K562 (cell line): Measurements from ENCODE around the gene USP2. TPM values are rescaled to one million over a fixed set of nuclear protein-coding genes. Genes with fewer than 3 reads are reported as not detected.

Experiments
- CBX1 ChIP-seq: sonication (generic); IDR thresholded peaks from 2 replicates; pipeline ENCODE4 v1.6.1; 2016; ENCODE audit warnings: antibody characterized with exemption, low read depth, mild to moderate bottlenecking
- RCOR1 ChIP-seq, 2 experiments: IDR thresholded peaks; 2 replicates each; pipeline ENCODE4 v1.6.1; 2012; ENCODE audit warnings: low read depth in 2 of 2, low read length in 2 of 2, borderline replicate concordance in 1 of 2, improper control_type of control experiment in 1 of 2
- polyA plus RNA-seq, 8 experiments: library from polyadenylated mRNA; depleted of rRNA in 4 of 8; stranded (reverse) in 5 of 8; unstranded in 3 of 8; fragments of >200 nt; fragmentation: Nextera tagmentation in 2 of 8; fragmentation: Illumina TruSeq in 1 of 8; extraction: Ambion mirVana in 2 of 8; extraction: Trizol in 1 of 8; gene quantifications; 2 replicates each; pipeline versions ENCODE4 v1.2.1 to v1.2.3, GENCODE V29; 2011 to 2014; ENCODE audit warnings: inconsistent platforms in 1 of 8, missing spikeins in 1 of 8
- total RNA-seq, 7 experiments: library from RNA; depleted of rRNA in 6 of 7; stranded (reverse); fragments of >200 nt in 6 of 7; fragmentation: Illumina TruSeq in 2 of 7; extraction: Trizol in 2 of 7; gene quantifications; 2 replicates each; pipeline versions ENCODE4 v1.2.1 to v1.2.3, GENCODE V29; 2011 to 2021; ENCODE audit warnings: low replicate concordance in 1 of 7
- TF ChIP-seq, protein P1 (sequence below), 3 experiments: fragments of 200-800 bp in 1 of 3; sonication (Bioruptor generic) in 1 of 3; sonication (generic) in 1 of 3; formaldehyde crosslinking in 1 of 3; IDR thresholded peaks; 2 replicates each; pipeline versions ENCODE4 v1.6.1 to v1.8.0; 2016 to 2022; ENCODE audit warnings: mild to moderate bottlenecking in 2 of 3, missing compliant biosample characterization in 2 of 3, missing genetic modification characterization in 2 of 3, missing genetic modification reagents in 1 of 3
- TF ChIP-seq, protein P2 (sequence below): fragments of 200-800 bp; sonication (Bioruptor generic); IDR thresholded peaks from 2 replicates; pipeline ENCODE4 v1.6.1; 2016; ENCODE audit warnings: missing genetic modification characterization, missing compliant biosample characterization
- TF ChIP-seq, protein P3 (sequence below): sonication (generic); formaldehyde crosslinking; IDR thresholded peaks from 2 replicates; pipeline ENCODE4 v1.8.1; 2023; ENCODE audit warnings: mild to moderate bottlenecking, missing genetic modification reagents
- TF ChIP-seq, protein P4 (sequence below): sonication (generic); formaldehyde crosslinking; IDR thresholded peaks from 2 replicates; pipeline ENCODE4 v1.8.1; 2023; ENCODE audit warnings: missing genetic modification reagents, mild to moderate bottlenecking, borderline replicate concordance

Gene USP2
- total and polyA plus RNA-seq, 9 of the 15 experiments (the other 6 are each of a cell fraction or from before 2014, with no cell fraction given): 2.8 to 16.9 (median 3.9) TPM

DNA sequence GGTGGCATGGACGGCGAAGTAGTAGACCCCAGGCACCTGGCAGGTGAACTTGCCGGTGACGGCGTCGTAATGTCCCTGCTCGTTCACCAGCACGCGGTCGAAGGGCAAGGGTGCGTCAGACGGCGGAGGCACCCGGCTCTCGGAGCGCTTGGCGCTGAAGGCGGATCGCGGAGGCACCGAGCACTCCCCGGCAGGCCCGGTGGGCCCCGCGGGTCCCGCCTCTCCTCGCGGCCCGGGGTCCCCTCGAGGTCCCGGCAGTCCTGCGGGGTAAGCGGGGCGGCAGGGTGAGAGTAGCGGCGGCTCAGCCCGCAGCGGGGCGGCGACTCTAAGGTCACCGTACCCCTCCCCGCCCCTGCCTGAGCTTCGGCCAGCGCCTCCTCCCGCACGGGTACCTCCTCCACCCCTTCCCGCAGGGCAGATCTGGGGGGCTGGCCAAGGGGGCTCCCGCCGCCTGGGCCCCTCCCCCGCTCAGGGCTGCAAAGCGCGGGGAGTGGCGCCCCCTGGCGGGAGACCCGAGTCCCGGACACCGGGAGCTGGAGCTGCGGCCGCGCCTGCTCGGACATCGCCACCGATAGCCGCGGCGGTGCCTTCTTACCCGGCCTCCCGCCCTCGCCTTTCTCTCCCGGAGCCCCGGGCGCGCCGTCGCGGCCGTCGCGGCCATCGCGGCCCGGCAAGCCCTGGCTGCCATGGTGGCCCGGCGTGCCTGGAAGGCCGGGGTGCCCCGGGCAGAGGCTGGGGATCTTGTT, 41.7 kb downstream of the USP2 start (continued):
- TF ChIP-seq RCOR1 (IDR thresholded peaks at IDR 0.05; ENCODE audit: borderline replicate concordance in 1 of 2, low read depth in 2 of 2, low read length in 2 of 2): peak in 1 of 2 experiments; percentile 61; a peak in 2 of 4 replicates
- TF ChIP-seq, protein P1, sequence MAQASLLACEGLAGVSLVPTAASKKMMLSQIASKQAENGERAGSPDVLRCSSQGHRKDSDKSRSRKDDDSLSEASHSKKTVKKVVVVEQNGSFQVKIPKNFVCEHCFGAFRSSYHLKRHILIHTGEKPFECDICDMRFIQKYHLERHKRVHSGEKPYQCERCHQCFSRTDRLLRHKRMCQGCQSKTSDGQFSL (CRISPR knock-in tag; IDR thresholded peaks at IDR 0.05): no peak
- TF ChIP-seq, protein P1 (tag; IDR thresholded peaks at IDR 0.05): 0 out of 4 replicates have a peak, but pooled peaks of 1 of the 2 experiments have one; percentile 25
- TF ChIP-seq, protein P2, sequence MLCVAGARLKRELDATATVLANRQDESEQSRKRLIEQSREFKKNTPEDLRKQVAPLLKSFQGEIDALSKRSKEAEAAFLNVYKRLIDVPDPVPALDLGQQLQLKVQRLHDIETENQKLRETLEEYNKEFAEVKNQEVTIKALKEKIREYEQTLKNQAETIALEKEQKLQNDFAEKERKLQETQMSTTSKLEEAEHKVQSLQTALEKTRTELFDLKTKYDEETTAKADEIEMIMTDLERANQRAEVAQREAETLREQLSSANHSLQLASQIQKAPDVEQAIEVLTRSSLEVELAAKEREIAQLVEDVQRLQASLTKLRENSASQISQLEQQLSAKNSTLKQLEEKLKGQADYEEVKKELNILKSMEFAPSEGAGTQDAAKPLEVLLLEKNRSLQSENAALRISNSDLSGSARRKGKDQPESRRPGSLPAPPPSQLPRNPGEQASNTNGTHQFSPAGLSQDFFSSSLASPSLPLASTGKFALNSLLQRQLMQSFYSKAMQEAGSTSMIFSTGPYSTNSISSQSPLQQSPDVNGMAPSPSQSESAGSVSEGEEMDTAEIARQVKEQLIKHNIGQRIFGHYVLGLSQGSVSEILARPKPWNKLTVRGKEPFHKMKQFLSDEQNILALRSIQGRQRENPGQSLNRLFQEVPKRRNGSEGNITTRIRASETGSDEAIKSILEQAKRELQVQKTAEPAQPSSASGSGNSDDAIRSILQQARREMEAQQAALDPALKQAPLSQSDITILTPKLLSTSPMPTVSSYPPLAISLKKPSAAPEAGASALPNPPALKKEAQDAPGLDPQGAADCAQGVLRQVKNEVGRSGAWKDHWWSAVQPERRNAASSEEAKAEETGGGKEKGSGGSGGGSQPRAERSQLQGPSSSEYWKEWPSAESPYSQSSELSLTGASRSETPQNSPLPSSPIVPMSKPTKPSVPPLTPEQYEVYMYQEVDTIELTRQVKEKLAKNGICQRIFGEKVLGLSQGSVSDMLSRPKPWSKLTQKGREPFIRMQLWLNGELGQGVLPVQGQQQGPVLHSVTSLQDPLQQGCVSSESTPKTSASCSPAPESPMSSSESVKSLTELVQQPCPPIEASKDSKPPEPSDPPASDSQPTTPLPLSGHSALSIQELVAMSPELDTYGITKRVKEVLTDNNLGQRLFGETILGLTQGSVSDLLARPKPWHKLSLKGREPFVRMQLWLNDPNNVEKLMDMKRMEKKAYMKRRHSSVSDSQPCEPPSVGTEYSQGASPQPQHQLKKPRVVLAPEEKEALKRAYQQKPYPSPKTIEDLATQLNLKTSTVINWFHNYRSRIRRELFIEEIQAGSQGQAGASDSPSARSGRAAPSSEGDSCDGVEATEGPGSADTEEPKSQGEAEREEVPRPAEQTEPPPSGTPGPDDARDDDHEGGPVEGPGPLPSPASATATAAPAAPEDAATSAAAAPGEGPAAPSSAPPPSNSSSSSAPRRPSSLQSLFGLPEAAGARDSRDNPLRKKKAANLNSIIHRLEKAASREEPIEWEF: no peak
- TF ChIP-seq, protein P3, sequence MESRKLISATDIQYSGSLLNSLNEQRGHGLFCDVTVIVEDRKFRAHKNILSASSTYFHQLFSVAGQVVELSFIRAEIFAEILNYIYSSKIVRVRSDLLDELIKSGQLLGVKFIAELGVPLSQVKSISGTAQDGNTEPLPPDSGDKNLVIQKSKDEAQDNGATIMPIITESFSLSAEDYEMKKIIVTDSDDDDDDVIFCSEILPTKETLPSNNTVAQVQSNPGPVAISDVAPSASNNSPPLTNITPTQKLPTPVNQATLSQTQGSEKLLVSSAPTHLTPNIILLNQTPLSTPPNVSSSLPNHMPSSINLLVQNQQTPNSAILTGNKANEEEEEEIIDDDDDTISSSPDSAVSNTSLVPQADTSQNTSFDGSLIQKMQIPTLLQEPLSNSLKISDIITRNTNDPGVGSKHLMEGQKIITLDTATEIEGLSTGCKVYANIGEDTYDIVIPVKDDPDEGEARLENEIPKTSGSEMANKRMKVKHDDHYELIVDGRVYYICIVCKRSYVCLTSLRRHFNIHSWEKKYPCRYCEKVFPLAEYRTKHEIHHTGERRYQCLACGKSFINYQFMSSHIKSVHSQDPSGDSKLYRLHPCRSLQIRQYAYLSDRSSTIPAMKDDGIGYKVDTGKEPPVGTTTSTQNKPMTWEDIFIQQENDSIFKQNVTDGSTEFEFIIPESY (CRISPR knock-in tag): peak; percentile 98
- TF ChIP-seq, protein P4, sequence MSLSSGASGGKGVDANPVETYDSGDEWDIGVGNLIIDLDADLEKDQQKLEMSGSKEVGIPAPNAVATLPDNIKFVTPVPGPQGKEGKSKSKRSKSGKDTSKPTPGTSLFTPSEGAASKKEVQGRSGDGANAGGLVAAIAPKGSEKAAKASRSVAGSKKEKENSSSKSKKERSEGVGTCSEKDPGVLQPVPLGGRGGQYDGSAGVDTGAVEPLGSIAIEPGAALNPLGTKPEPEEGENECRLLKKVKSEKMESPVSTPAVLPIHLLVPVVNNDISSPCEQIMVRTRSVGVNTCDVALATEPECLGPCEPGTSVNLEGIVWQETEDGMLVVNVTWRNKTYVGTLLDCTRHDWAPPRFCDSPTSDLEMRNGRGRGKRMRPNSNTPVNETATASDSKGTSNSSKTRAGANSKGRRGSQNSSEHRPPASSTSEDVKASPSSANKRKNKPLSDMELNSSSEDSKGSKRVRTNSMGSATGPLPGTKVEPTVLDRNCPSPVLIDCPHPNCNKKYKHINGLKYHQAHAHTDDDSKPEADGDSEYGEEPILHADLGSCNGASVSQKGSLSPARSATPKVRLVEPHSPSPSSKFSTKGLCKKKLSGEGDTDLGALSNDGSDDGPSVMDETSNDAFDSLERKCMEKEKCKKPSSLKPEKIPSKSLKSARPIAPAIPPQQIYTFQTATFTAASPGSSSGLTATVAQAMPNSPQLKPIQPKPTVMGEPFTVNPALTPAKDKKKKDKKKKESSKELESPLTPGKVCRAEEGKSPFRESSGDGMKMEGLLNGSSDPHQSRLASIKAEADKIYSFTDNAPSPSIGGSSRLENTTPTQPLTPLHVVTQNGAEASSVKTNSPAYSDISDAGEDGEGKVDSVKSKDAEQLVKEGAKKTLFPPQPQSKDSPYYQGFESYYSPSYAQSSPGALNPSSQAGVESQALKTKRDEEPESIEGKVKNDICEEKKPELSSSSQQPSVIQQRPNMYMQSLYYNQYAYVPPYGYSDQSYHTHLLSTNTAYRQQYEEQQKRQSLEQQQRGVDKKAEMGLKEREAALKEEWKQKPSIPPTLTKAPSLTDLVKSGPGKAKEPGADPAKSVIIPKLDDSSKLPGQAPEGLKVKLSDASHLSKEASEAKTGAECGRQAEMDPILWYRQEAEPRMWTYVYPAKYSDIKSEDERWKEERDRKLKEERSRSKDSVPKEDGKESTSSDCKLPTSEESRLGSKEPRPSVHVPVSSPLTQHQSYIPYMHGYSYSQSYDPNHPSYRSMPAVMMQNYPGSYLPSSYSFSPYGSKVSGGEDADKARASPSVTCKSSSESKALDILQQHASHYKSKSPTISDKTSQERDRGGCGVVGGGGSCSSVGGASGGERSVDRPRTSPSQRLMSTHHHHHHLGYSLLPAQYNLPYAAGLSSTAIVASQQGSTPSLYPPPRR (CRISPR knock-in tag): no peak
- TF ChIP-seq CBX1: peak; percentile 81; the same call in 1 of the 2 replicates
